WTC11 (cell line): ENCODE measurements around the gene CNTNAP2. TPM values are rescaled to one million over a fixed set of nuclear protein-coding genes. Genes with fewer than 3 reads are reported as not detected.

ENCODE experiments used
- ATAC-seq: fragments of 200-7000 bp; cut with Tn5 transposase; 2 replicates; pipeline ENCODE4 v1.10.0; 2021; ENCODE audit warnings: mild to moderate bottlenecking, moderate library complexity
- CTCF ChIA-PET: fragments of 300-600 bp; sonication (Branson Sonifier 250); formaldehyde crosslinking; loops from one replicate; lab custom pipeline; 2021; ENCODE audit warnings: antibody characterized with exemption; lab: Charles Lee
- POLR2A ChIA-PET: fragments of 350-600 bp; sonication (Branson Sonifier 250); formaldehyde crosslinking; loops from one replicate; lab custom pipeline; 2021; ENCODE audit warnings: antibody characterized with exemption; lab: Charles Lee
- DNase-seq: peaks from one replicate; pipeline ENCODE4 v3.0.0; 2021; ENCODE audit warnings: low spot score
- H3K27ac Mint-ChIP-seq: 2 replicates; pipeline ENCODE4 v1.8.0; 2021; ENCODE audit warnings: mixed read lengths
- H3K27me3 Mint-ChIP-seq: 2 replicates; pipeline ENCODE4 v1.8.0; 2021; ENCODE audit warnings: low read depth, mild to moderate bottlenecking, moderate library complexity, mixed read lengths
- H3K36me3 Mint-ChIP-seq: 2 replicates; pipeline ENCODE4 v1.8.0; 2021; ENCODE audit warnings: mixed read lengths
- H3K4me1 Mint-ChIP-seq: 2 replicates; pipeline ENCODE4 v1.8.0; 2022; ENCODE audit warnings: mixed read lengths
- H3K4me3 Mint-ChIP-seq: 2 replicates; pipeline ENCODE4 v1.8.0; 2021; ENCODE audit warnings: mild to moderate bottlenecking, moderate library complexity, mixed read lengths
- H3K9me3 Mint-ChIP-seq: 2 replicates; pipeline ENCODE4 v1.8.0; 2021; ENCODE audit warnings: mixed read lengths
- ETV6 ChIP-seq: sonication (generic); formaldehyde crosslinking; IDR thresholded peaks from 2 replicates; pipeline ENCODE4 v1.8.1; 2022; ENCODE audit warnings: mild to moderate bottlenecking, missing genetic modification reagents
- FOXJ3 ChIP-seq: sonication (generic); formaldehyde crosslinking; IDR thresholded peaks from 2 replicates; pipeline ENCODE4 v1.9.0; 2021; ENCODE audit warnings: missing genetic modification reagents, mild to moderate bottlenecking, borderline replicate concordance
- GRHL2 ChIP-seq: fragments of 250-450 bp; sonication (Bioruptor Pico); IDR thresholded peaks from 2 replicates; pipeline ENCODE4 v1.8.0; 2022; ENCODE audit warnings: mild to moderate bottlenecking, moderate library complexity; ENCODE audit not compliant: insufficient replicate concordance, severe bottlenecking
- JAZF1 ChIP-seq: fragments of 250-450 bp; sonication (Bioruptor Pico); IDR thresholded peaks from 2 replicates; pipeline ENCODE4 v1.9.0; 2021; ENCODE audit warnings: moderate library complexity, mild to moderate bottlenecking, inconsistent platforms
- JUN ChIP-seq: sonication (generic); formaldehyde crosslinking; IDR thresholded peaks from 2 replicates; pipeline ENCODE4 v1.8.0; 2023; ENCODE audit warnings: mild to moderate bottlenecking, missing genetic modification reagents
- MXD4 ChIP-seq: fragments of 250-450 bp; sonication (Bioruptor Pico); IDR thresholded peaks from 2 replicates; pipeline ENCODE4 v1.8.0; 2021; ENCODE audit warnings: mild to moderate bottlenecking, moderate library complexity, borderline replicate concordance
- NFYB ChIP-seq: sonication (generic); formaldehyde crosslinking; conservative IDR thresholded peaks from 2 replicates; pipeline ENCODE4 v1.8.0; 2022; ENCODE audit warnings: low read depth, missing genetic modification reagents
- TEAD1 ChIP-seq: sonication (generic); formaldehyde crosslinking; IDR thresholded peaks from 2 replicates; pipeline ENCODE4 v1.8.0; 2022; ENCODE audit warnings: mild to moderate bottlenecking, missing genetic modification reagents
- total RNA-seq: library from RNA; stranded (reverse); gene quantifications from 3 replicates; pipeline ENCODE4 v1.2.3, GENCODE V29; 2021
- TF ChIP-seq, protein P1 (sequence below): fragments of 250-450 bp; sonication (Bioruptor Pico); IDR thresholded peaks from 2 replicates; pipeline ENCODE4 v1.9.0; 2021; ENCODE audit warnings: mild to moderate bottlenecking
- TF ChIP-seq, protein P2 (sequence below): fragments of 250-450 bp; sonication (Bioruptor Pico); conservative IDR thresholded peaks from 2 replicates; pipeline ENCODE4 v1.9.0; 2021; ENCODE audit warnings: mild to moderate bottlenecking
- TF ChIP-seq, protein P3 (sequence below): sonication (generic); formaldehyde crosslinking; IDR thresholded peaks from 2 replicates; pipeline ENCODE4 v1.8.1; 2022; ENCODE audit warnings: low read depth, mild to moderate bottlenecking, moderate library complexity, missing genetic modification reagents, borderline replicate concordance
- TF ChIP-seq, protein P4 (sequence below): sonication (generic); formaldehyde crosslinking; IDR thresholded peaks from 2 replicates; pipeline ENCODE4 v1.8.0; 2022; ENCODE audit warnings: missing genetic modification reagents
- TF ChIP-seq, protein P5 (sequence below): fragments of 200-600 bp; IDR thresholded peaks from 2 replicates; pipeline ENCODE4 v1.8.0; 2022; ENCODE audit warnings: antibody characterized with exemption
- TF ChIP-seq, protein P6 (sequence below): sonication (generic); formaldehyde crosslinking; conservative IDR thresholded peaks from 2 replicates; pipeline ENCODE4 v1.8.1; 2022; ENCODE audit warnings: mild to moderate bottlenecking, missing genetic modification reagents
- TF ChIP-seq, protein P7 (sequence below): sonication (generic); formaldehyde crosslinking; IDR thresholded peaks from 2 replicates; pipeline ENCODE4 v1.8.1; 2023; ENCODE audit warnings: mild to moderate bottlenecking, moderate library complexity, missing genetic modification reagents
- TF ChIP-seq, protein P8 (sequence below): fragments of 250-450 bp; sonication (Bioruptor Pico); IDR thresholded peaks from 2 replicates; pipeline ENCODE4 v1.9.0; 2021; ENCODE audit warnings: mild to moderate bottlenecking

CNTNAP2 gene
- total RNA-seq, 1 experiment from 2014 or later, result 63.8 TPM

DNA sequence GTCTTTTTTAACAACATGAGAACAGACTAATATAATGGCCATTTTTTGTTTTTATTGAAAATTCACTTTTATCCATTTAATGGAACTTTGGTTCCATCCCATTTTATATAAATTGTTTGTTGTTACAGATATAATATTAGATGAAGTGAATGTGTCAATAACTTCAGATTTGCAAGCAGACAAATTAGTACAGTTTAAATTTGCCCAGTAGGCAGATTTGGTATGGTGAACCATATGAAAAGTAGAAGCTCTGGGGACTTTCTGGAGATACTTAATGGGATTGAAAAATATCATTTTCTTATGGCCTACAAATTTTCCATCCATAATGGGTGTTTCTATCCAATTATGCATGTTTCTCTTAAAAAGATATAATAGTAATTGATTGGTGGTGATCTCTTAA lies 1277.7 kb downstream of the CNTNAP2 start (continued):
- TF ChIP-seq JAZF1 (no peak), GRHL2 (CRISPR knock-in tag) (no peak)
- TF ChIP-seq, protein P1, sequence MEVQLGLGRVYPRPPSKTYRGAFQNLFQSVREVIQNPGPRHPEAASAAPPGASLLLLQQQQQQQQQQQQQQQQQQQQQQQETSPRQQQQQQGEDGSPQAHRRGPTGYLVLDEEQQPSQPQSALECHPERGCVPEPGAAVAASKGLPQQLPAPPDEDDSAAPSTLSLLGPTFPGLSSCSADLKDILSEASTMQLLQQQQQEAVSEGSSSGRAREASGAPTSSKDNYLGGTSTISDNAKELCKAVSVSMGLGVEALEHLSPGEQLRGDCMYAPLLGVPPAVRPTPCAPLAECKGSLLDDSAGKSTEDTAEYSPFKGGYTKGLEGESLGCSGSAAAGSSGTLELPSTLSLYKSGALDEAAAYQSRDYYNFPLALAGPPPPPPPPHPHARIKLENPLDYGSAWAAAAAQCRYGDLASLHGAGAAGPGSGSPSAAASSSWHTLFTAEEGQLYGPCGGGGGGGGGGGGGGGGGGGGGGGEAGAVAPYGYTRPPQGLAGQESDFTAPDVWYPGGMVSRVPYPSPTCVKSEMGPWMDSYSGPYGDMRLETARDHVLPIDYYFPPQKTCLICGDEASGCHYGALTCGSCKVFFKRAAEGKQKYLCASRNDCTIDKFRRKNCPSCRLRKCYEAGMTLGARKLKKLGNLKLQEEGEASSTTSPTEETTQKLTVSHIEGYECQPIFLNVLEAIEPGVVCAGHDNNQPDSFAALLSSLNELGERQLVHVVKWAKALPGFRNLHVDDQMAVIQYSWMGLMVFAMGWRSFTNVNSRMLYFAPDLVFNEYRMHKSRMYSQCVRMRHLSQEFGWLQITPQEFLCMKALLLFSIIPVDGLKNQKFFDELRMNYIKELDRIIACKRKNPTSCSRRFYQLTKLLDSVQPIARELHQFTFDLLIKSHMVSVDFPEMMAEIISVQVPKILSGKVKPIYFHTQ, result no peak
- TF ChIP-seq, protein P2, sequence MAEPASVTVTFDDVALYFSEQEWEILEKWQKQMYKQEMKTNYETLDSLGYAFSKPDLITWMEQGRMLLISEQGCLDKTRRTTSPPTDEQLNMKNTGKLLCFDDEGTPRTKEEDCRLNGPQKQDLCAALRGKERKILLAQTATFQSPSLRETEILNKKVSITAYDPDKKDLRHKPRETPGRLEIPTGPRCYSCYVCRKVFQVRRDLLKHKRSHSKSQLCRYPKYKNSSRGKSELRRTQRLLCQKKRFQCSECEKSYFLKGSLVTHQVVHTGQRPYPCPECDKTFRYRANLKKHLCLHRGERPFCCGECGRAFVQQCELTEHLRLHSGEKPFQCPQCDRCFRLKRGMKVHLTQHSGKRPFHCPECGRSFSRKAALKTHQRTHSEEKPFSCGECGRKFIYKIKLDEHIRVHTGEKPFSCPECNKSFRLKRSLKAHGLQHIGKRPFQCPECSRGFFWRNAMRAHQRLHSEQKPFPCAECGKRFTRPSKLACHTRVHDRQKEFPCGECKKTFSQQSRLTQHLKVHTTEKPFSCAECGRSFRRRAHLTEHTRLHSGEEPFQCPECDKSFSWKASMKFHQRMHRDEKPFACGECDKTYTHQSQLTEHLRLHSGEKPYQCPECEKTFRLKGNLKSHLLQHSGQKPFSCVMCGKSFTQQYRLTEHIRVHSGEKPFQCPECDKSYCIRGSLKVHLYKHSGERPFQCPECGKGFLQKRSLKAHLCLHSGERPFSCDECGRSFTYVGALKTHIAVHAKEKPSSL (CRISPR knock-in tag), result no peak
- TF ChIP-seq, all 79 proteins: peak for 0

DNA sequence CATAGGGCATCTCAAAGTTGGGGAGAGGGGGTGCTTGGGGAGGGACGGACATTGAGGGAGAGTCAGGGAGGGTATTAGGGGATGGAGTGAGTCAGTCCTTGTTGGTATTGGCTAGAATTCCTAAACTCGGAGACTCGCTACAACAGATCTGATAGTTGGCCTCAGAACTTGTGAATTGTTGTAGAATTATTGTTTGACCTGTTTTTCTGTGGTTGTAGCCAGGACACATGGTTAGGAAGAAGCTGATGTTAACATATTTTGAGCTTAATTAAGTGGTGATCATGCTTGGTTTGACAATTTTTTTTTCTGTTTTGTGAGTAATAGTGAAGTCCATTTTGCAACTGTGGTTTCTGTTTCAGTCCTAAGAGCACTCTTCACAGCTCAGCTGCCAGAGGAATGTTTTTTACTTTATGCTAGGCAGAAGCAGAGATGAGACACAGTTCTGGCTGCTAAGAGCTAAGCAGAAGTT lies 1283.7 kb downstream of the CNTNAP2 start:
- H3K27ac Mint-ChIP-seq, result no peak overlapping the region
- CTCF ChIA-PET, result no interaction called here

DNA sequence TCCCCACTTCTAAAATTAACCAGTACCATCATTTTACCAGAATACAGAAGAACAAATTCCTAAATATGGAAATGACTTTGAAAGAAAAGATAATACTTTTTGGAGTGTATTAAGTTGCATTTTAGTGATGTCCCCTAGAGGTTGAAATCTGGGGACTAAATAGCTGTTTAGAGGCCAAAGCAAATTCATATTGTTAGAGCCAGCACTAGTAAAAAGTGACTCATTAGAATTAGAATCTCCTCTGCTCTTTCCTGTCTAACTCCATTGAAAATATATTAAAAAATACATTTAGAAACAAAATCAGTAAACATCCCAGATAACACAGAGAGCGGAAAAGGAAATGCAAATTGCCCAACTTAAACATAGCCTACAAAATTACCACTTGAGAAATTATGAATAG lies 1284.3 kb downstream of the CNTNAP2 start:
- DNase-seq, result no peak
- no peak for ATAC-seq
- Mint-ChIP-seq H3K27me3 (no peaks in the 10 kb centered on the region), H3K36me3 (no peaks in the 10 kb centered on the region), H3K4me3 (no peak overlapping the region), H3K4me1 (peaks cover 25% of the 10 kb centered on the region), H3K9me3 (peaks cover 21% of the 10 kb centered on the region), H3K27ac (no peak overlapping the region)
- ChIA-PET CTCF (no interaction called here), POLR2A (no interaction called here)
- TF ChIP-seq, protein P3, sequence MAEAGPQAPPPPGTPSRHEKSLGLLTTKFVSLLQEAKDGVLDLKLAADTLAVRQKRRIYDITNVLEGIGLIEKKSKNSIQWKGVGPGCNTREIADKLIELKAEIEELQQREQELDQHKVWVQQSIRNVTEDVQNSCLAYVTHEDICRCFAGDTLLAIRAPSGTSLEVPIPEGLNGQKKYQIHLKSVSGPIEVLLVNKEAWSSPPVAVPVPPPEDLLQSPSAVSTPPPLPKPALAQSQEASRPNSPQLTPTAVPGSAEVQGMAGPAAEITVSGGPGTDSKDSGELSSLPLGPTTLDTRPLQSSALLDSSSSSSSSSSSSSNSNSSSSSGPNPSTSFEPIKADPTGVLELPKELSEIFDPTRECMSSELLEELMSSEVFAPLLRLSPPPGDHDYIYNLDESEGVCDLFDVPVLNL (CRISPR knock-in tag), result no peak
- TF ChIP-seq, protein P4, sequence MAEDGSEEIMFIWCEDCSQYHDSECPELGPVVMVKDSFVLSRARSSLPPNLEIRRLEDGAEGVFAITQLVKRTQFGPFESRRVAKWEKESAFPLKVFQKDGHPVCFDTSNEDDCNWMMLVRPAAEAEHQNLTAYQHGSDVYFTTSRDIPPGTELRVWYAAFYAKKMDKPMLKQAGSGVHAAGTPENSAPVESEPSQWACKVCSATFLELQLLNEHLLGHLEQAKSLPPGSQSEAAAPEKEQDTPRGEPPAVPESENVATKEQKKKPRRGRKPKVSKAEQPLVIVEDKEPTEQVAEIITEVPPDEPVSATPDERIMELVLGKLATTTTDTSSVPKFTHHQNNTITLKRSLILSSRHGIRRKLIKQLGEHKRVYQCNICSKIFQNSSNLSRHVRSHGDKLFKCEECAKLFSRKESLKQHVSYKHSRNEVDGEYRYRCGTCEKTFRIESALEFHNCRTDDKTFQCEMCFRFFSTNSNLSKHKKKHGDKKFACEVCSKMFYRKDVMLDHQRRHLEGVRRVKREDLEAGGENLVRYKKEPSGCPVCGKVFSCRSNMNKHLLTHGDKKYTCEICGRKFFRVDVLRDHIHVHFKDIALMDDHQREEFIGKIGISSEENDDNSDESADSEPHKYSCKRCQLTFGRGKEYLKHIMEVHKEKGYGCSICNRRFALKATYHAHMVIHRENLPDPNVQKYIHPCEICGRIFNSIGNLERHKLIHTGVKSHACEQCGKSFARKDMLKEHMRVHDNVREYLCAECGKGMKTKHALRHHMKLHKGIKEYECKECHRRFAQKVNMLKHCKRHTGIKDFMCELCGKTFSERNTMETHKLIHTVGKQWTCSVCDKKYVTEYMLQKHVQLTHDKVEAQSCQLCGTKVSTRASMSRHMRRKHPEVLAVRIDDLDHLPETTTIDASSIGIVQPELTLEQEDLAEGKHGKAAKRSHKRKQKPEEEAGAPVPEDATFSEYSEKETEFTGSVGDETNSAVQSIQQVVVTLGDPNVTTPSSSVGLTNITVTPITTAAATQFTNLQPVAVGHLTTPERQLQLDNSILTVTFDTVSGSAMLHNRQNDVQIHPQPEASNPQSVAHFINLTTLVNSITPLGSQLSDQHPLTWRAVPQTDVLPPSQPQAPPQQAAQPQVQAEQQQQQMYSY, result no peak
- TF ChIP-seq, protein P5, sequence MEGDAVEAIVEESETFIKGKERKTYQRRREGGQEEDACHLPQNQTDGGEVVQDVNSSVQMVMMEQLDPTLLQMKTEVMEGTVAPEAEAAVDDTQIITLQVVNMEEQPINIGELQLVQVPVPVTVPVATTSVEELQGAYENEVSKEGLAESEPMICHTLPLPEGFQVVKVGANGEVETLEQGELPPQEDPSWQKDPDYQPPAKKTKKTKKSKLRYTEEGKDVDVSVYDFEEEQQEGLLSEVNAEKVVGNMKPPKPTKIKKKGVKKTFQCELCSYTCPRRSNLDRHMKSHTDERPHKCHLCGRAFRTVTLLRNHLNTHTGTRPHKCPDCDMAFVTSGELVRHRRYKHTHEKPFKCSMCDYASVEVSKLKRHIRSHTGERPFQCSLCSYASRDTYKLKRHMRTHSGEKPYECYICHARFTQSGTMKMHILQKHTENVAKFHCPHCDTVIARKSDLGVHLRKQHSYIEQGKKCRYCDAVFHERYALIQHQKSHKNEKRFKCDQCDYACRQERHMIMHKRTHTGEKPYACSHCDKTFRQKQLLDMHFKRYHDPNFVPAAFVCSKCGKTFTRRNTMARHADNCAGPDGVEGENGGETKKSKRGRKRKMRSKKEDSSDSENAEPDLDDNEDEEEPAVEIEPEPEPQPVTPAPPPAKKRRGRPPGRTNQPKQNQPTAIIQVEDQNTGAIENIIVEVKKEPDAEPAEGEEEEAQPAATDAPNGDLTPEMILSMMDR, result no peak

More for the DNA sequence above, 1283.7 kb downstream of the CNTNAP2 start:
- Mint-ChIP-seq H3K36me3 (no peaks in the 10 kb centered on the region), H3K4me3 (no peak overlapping the region), H3K27me3 (no peaks in the 10 kb centered on the region), H3K9me3 (peaks cover 21% of the 10 kb centered on the region), H3K4me1 (peaks cover 21% of the 10 kb centered on the region)
- TF ChIP-seq, protein P6, sequence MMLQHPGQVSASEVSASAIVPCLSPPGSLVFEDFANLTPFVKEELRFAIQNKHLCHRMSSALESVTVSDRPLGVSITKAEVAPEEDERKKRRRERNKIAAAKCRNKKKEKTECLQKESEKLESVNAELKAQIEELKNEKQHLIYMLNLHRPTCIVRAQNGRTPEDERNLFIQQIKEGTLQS (CRISPR knock-in tag), result no peak
- no peak for TF ChIP-seq ETV6 (CRISPR knock-in tag)
- no peak for TF ChIP-seq TEAD1 (CRISPR knock-in tag)
- TF ChIP-seq, protein P3 (CRISPR knock-in tag), result no peak
- TF ChIP-seq NFYB, result no peak
- no peak for TF ChIP-seq FOXJ3
- no peak for TF ChIP-seq JUN
- TF ChIP-seq, protein P7, sequence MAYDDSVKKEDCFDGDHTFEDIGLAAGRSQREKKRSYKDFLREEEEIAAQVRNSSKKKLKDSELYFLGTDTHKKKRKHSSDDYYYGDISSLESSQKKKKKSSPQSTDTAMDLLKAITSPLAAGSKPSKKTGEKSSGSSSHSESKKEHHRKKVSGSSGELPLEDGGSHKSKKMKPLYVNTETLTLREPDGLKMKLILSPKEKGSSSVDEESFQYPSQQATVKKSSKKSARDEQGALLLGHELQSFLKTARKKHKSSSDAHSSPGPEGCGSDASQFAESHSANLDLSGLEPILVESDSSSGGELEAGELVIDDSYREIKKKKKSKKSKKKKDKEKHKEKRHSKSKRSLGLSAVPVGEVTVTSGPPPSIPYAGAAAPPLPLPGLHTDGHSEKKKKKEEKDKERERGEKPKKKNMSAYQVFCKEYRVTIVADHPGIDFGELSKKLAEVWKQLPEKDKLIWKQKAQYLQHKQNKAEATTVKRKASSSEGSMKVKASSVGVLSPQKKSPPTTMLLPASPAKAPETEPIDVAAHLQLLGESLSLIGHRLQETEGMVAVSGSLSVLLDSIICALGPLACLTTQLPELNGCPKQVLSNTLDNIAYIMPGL (CRISPR knock-in tag), result no peak
- TF ChIP-seq MXD4 (CRISPR knock-in tag), result no peak
- TF ChIP-seq, protein P8, sequence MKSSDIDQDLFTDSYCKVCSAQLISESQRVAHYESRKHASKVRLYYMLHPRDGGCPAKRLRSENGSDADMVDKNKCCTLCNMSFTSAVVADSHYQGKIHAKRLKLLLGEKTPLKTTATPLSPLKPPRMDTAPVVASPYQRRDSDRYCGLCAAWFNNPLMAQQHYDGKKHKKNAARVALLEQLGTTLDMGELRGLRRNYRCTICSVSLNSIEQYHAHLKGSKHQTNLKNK (CRISPR knock-in tag), result no peak
- no peak for ATAC-seq
- no peak for DNase-seq
- POLR2A ChIA-PET, result no interaction called here
